HG03196 (cell line): ENCODE data around the gene PLEKHD1.
A peak's percentile ranks its signal among the peaks of the same experiment; 100 is the strongest.
"Not testable (repeated sequence)": the region's sequence is repeated elsewhere in the genome, so short reads cannot be mapped to it uniquely, and the experiment has no call there.

Source experiments
- ATAC-seq: cut with Tn5 transposase; IDR thresholded peaks from one replicate; pipeline ENCODE4 v1.9.1; 2021; ENCODE audit not compliant: unreplicated experiment

The PLEKHD1 gene

DNA sequence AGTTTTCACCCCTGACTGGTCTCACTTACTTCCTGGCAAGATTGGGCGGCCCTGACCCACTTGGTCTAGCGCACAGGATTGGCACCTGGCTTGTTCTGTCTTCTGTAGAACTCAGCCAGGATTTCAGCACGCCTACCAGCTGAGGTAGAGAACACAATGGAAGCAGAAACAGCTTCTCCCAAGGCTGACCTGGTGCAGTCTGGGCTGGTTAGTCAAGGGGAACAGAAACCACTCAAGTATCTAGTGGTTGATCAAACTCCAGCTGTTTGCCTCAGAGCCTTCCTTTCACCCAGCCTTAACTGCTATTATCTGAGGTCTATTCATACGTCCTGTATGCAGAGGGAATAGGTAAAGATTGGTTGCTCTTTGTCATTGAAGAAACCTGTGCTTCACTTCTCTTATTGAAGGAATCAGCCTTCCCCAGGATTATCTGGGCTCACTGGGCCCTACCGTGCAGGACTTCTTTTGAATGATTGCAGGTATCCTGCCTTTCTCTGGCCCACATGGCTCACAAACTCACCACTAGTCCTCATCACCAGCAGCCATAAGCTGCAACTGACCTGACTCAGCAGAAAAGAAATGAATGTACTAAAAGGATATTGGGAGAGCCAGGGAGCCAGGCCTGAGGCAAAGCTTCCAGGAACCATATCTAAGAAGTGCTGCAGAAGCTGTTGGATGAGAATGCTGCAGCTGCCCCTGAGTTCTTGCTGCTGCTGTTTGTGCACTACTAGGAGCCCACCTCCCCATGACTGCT is 2.5 kb upstream of the PLEKHD1 start:
- ATAC-seq: peak; percentile 77

GRCh38 chr14:69483765-69484443 is 624 bp upstream of the PLEKHD1 start:
- no peak for ATAC-seq

DNA sequence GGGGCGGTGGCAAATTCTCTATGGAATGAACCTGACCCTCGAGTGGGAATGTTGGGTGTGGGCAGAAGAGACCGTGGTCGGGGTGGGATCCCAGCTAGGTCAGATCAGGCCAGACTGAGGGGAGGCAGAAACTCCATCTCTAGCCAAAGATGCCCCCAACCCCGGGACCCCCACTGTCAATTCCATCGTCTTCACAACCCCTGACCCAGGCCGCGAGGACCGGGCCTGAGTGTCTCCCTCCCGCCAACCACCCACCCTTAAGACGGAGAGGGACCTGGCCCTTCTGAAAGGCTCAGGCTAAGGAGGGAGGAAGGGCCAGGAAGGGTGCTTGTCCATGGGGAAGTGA is 760 bp downstream of the PLEKHD1 start:
- ATAC-seq: no peak

- no peak for ATAC-seq
Observed at GRCh38 chr14:69485701-69486100, 1.2 kb downstream of the PLEKHD1 start.

- no peak for ATAC-seq
Observed at GRCh38 chr14:69487226-69487625, 2.7 kb downstream of the PLEKHD1 start.

GRCh38 chr14:69487771-69488170 is 3.2 kb downstream of the PLEKHD1 start:
- no peak for ATAC-seq

- ATAC-seq: no peak
Observed at GRCh38 chr14:69489495-69489894, 5.0 kb downstream of the PLEKHD1 start.

GRCh38 chr14:69490219-69490918 is 5.8 kb downstream of the PLEKHD1 start:
- ATAC-seq: no peak

DNA sequence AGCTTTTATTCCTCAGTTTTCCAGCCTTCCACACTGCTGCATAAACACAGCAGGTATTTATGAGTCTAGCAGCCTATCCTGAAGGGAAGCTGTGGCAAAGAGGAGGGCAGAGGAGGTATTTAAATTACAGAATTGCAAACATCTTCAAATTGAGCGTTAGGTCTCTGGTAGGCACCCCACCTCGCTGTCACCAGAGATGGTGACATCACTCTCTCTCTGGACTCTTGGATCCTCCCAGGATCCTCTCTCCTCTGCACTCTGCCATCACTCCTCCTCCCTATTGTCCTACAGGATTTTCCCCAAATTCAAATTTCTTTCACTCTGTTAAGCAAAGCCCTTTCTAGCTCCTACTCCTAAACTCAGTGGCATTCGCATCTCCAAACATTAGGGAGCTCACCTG is 6.7 kb downstream of the PLEKHD1 start:
- ATAC-seq: no peak

- no peak for ATAC-seq
Observed at GRCh38 chr14:69493038-69493437, 8.5 kb downstream of the PLEKHD1 start.

GRCh38 chr14:69493791-69494190 is 9.3 kb downstream of the PLEKHD1 start:
- no peak for ATAC-seq

GRCh38 chr14:69495341-69495921 is 10.9 kb downstream of the PLEKHD1 start:
- no peak for ATAC-seq

DNA sequence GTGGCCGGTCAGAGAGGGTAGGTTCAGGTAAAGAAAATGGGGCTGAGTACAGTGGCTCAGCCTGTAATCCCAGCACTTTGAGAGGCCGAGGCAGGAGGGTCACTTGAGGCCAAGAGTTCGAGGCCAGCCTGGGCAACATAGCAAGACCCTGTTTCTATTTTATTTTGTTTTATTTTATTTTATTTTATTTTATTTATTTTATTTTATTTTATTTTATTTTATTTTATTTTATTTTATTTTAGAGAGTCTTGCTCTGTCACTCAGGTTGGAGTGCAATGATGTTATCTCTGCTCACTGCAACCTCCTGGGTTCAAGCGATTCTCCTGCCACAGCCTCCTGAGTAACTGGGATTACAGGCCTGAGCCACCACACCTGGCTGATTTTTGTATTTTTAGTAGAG is 13.3 kb downstream of the PLEKHD1 start:
- ATAC-seq: not testable (repeated sequence)

DNA sequence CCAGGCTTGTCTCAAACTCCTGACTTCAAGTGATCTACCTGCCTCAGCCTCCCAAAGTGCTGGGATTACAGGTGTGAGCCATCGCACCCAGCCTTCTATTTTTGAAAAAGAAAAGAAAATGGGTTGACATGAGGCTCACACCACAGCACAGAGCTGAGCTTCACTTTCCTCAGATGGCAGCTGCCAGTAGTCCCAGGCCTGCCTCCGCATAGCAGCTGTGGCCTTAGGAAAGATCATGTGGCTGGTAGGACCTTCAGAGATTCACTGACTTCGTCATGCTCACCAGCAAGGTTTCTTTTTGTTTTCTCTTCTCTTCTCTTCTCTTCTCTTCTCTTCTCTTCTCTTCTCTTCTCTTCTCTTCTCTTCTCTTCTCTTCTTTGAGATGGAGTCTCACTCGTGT is 13.8 kb downstream of the PLEKHD1 start:
- not testable (repeated sequence) for ATAC-seq

DNA sequence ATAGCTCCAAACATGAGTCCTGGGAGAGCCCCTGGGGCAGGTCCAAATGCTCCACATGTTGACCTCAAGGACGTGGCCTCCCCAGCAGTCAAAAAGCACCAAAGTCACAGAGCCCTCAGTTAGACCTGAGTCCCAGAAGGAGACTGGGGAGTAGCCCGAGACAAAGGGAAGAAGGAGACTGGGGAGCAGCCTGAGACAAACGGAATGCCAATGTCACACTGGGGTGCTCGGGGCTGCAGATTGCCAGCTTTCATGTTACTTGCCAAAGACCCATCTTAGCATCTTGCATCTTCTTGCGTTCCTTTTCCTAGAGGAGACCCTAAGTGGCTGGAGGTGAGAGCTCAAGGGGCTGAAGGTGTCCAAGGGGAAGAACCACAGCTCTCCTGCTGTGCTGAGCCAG is 14.9 kb downstream of the PLEKHD1 start:
- no peak for ATAC-seq

DNA sequence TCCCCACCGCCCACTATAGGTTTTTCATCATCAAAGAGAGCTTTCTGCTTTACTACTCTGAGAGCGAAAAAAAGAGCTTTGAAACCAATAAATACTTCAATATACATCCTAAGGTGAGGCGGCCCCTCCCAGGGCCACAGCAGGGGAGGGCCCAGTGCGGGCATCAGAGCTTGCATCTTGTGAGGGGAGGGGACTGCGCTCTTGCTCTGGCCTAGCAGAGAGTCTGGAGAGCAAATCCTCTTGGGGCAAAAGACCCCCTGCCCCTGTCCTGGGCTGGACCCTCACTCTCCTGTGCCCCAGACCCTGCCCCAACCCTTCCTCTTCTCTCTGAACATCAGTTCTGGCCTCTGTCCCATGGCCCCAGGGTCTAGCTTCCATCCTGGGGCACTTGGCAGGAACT is 15.6 kb downstream of the PLEKHD1 start:
- no peak for ATAC-seq

DNA sequence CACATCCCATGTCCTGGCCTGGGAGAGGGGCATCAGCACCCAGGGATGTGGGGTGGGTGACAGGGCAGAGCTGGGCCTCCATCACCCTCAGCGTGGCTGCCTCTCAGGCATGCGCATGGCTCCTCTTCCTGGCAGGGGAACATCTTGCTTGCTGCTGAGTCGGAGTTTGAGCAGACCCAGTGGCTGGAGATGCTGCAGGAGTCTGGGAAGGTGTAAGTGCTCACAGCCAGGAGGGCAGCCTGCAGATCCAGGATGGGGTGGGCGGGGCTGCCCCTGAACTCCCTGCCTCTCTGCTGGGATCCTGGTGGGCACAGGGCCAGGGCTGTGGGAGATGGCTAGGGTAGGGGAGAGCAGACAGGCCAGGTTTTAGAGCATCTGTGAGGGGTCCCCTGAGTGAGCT is 16.2 kb downstream of the PLEKHD1 start:
- no peak for ATAC-seq

DNA sequence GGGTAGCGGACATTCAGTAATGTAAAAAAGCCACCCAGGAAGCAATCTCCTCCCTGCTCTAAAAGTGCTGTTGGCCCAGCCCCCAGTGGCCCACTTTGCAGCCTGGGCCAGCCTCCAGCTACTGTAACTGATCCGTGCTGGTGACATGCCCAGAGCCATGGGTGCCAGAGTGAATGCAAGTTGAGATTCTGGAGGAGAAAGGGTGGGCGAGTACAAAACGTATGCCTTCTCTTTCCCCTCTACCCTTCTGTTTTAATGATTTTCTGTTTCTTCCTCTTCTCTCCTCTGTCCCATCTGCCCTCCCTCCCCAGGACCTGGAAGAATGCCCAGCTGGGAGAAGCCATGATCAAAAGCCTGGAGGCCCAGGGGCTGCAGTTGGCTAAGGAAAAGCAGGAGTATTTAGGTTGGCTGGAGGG is 16.9 kb downstream of the PLEKHD1 start:
- ATAC-seq: no peak

- no peak for ATAC-seq
Observed at GRCh38 chr14:69504775-69505174, 20.2 kb downstream of the PLEKHD1 start.

DNA sequence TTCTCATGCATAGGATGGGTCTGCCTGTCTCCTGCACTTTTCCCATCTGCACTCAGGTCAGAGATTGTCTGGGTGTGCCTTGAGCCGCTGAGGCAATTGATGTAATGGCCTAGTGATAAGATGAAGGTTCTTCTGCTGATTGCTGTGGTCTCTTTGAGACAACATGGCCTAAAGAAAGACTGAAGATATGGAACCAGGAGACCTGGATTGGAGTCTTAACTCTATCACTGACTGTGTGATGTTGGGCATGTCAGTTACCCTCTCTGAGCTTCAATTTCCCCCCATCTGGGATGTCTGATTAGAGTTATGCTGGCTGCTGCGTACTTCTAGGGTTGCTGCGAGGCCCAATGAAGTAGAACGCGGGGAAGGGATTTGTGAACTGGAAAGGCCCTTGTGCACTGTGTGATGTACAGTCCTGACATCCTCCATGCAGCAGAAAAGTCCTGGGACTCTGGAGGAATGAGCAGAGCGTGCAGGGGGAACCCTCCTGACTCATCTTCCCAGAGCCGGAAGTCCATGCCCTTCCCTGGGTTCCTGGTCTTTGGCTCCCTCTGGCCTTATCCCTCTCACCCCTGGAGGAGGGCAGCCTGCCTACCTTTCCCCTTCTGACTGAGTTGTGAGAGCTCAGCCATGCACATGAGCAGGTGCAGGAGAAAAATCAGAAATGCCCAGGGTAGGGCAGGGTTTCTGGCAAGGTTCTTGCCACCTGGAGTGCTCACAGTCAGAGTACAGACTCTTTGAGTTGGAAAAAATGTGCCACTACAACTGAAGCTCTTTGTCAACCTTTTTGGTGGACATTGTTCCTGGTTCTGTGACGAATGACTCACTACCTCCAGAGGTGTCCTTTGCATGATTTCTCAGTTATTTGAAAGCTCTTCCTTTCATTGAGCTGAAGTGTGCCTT is 21.1 kb downstream of the PLEKHD1 start:
- ATAC-seq: no peak

- ATAC-seq: no peak
Observed at GRCh38 chr14:69506241-69506595, 21.7 kb downstream of the PLEKHD1 start.
